Measurements from ENCODE around the gene GAA.

DNA sequence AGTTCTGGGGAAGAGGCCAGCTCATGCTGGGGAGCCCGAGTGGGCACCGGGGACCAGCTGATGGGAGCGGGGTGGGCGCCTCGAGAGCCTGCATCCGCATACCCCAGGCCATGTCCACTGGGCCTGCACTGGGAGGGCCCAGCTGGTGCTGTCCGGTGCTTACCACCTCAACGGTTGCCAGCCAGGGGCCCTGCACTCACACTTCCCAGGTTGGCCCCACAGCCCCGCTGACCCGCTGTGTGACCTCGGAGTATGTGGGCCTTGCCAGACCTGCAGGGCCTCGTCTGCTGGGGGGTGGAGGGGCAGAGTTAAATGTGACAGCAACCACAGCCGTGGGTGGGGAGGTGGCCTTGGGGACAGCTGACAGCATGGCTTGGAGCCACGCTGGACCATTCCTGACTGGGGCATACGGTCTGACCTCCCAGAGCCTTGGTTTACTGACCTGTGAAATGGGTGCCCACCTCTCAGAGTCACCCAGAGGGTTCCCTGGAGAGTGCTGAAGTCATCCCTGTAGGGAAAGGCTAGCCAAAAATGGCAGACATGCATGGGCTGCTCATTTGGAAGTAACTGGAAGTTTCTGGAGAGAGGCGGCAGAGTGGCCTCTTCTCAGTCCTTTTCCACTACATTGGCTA is 5.4 kb upstream of the GAA start:
- TF ChIP-seq HNF4G (IDR thresholded peaks at IDR 0.05; ENCODE audit: borderline replicate concordance, low read depth, low read length): no peak
- TF ChIP-seq HNF4G (CRISPR knock-in tag; IDR thresholded peaks at IDR 0.05; ENCODE audit: borderline replicate concordance, low read depth): no peak
- no peak for TF ChIP-seq ZNF777 (CRISPR knock-in tag; IDR thresholded peaks at IDR 0.05)
- TF ChIP-seq, protein P1, sequence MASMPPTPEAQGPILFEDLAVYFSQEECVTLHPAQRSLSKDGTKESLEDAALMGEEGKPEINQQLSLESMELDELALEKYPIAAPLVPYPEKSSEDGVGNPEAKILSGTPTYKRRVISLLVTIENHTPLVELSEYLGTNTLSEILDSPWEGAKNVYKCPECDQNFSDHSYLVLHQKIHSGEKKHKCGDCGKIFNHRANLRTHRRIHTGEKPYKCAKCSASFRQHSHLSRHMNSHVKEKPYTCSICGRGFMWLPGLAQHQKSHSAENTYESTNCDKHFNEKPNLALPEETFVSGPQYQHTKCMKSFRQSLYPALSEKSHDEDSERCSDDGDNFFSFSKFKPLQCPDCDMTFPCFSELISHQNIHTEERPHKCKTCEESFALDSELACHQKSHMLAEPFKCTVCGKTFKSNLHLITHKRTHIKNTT (CRISPR knock-in tag; IDR thresholded peaks at IDR 0.05): no peak
- no peak for TF ChIP-seq RBM39 (IDR thresholded peaks at IDR 0.05; ENCODE audit: low read depth, low read length, poor library complexity, severe bottlenecking)
- no peak for TF ChIP-seq YEATS2 (CRISPR knock-in tag; IDR thresholded peaks at IDR 0.05; ENCODE audit: borderline replicate concordance)
- TF ChIP-seq ZBTB1 (CRISPR knock-in tag; IDR thresholded peaks at IDR 0.05; ENCODE audit: borderline replicate concordance): no peak

All from HepG2 (cell line).